Gastroesophageal sphincter (tissue), 4 donors: ENCODE results near the gene YDJC. TPM values are rescaled to one million over a fixed set of nuclear protein-coding genes. Genes with fewer than 3 reads are reported as not detected.

Experiments used
- ATAC-seq: fragments of 150-250 bp; one replicate; pipeline ENCODE4 v1.9.1; 2016; ENCODE audit warnings: mild to moderate bottlenecking, moderate library complexity
- H3K27ac ChIP-seq, 4 donors: fragments of 200-600 bp; sonication (generic) in 3 of 4; 1 replicate in 3 of 4; 2 replicates in 1 of 4; pipeline ENCODE4 v1.5.1; 2016 to 2019
- H3K27me3 ChIP-seq: fragments of 200-600 bp; sonication (generic); one replicate; pipeline ENCODE4 v1.5.1; 2019
- H3K36me3 ChIP-seq, 2 donors: fragments of 200-600 bp; sonication (generic); one replicate each; pipeline ENCODE4 v1.5.1; 2019; ENCODE audit warnings: control low read depth in 1 of 2
- H3K4me1 ChIP-seq, 3 donors: fragments of 200-600 bp; sonication (generic); 1 replicate in 2 of 3; 2 replicates in 1 of 3; pipeline ENCODE4 v1.5.1; 2016 to 2019; ENCODE audit warnings: control low read depth in 2 of 3
- H3K4me3 ChIP-seq, 2 donors: fragments of 200-600 bp; sonication (generic); one replicate each; pipeline ENCODE4 v1.5.1; 2019; ENCODE audit warnings: mild to moderate bottlenecking in 1 of 2, moderate library complexity in 1 of 2
- H3K9me3 ChIP-seq, 3 donors: fragments of 200-600 bp; sonication (generic); one replicate each; pipeline ENCODE4 v1.5.1; 2017 to 2019; ENCODE audit warnings: control low read depth in 2 of 3
- EP300 ChIP-seq: sonication (generic); formaldehyde crosslinking; IDR thresholded peaks from one replicate; pipeline ENCODE4 v1.6.1; 2017; ENCODE audit warnings: antibody characterized with exemption, mild to moderate bottlenecking
- POLR2A ChIP-seq, 2 donors: fragments of 450-650 bp; IDR thresholded peaks; one replicate each; pipeline ENCODE4 v1.6.1; 2017; ENCODE audit warnings: antibody characterized with exemption in 2 of 2, mild to moderate bottlenecking in 2 of 2, moderate library complexity in 1 of 2
- POLR2AphosphoS5 ChIP-seq: sonication (generic); formaldehyde crosslinking; IDR thresholded peaks from one replicate; pipeline ENCODE4 v1.6.1; 2017; ENCODE audit warnings: antibody characterized with exemption
- WGBS, 2 donors: methylation state at CpG; one replicate each; pipeline ENCODE4 v1.1.5; 2018; ENCODE audit warnings: low coverage in 1 of 2; 5-methylcytosine and 5-hydroxymethylcytosine counted together
- total RNA-seq, 4 donors: library from RNA; depleted of rRNA; stranded (reverse); fragments of >200 nt; gene quantifications; one replicate each; pipeline ENCODE4 v1.1.0, GENCODE V29; 2016
- TF ChIP-seq, protein P1 (sequence below), 4 experiments: fragments of 200-600 bp in 2 of 4; fragments of 450-650 bp in 2 of 4; sonication (generic) in 1 of 4; IDR thresholded peaks; one replicate each; pipeline ENCODE4 v1.5.1; 2017 to 2019; ENCODE audit warnings: antibody characterized with exemption in 4 of 4, mild to moderate bottlenecking in 2 of 4, moderate library complexity in 2 of 4

The YDJC gene
- total RNA-seq, 4 donors from 2014 or later = 13.1 to 23.6 (median 22.1) TPM

- Histone ChIP-seq H3K4me3 (peak overlapping the region; percentile 41 to 98), H3K27ac (peak overlapping the region in 3 of 4 donors; percentile 79 to 87 (median 83)), H3K27me3 (no peaks in the 10 kb centered on the region), H3K36me3 (peaks cover 0 to 6% of the 10 kb centered on the region in 2 donors), H3K9me3 (no peaks in the 10 kb centered on the region), H3K4me1 (peaks cover 0 to 45% (median 12%) of the 10 kb centered on the region in 3 donors)
- TF ChIP-seq POLR2A (IDR thresholded peaks at IDR 0.05) (no peak), POLR2AphosphoS5 (no peak), EP300 (no peak)
- TF ChIP-seq, protein P1, sequence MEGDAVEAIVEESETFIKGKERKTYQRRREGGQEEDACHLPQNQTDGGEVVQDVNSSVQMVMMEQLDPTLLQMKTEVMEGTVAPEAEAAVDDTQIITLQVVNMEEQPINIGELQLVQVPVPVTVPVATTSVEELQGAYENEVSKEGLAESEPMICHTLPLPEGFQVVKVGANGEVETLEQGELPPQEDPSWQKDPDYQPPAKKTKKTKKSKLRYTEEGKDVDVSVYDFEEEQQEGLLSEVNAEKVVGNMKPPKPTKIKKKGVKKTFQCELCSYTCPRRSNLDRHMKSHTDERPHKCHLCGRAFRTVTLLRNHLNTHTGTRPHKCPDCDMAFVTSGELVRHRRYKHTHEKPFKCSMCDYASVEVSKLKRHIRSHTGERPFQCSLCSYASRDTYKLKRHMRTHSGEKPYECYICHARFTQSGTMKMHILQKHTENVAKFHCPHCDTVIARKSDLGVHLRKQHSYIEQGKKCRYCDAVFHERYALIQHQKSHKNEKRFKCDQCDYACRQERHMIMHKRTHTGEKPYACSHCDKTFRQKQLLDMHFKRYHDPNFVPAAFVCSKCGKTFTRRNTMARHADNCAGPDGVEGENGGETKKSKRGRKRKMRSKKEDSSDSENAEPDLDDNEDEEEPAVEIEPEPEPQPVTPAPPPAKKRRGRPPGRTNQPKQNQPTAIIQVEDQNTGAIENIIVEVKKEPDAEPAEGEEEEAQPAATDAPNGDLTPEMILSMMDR (IDR thresholded peaks at IDR 0.05) = no peak
- ATAC-seq = no peak
- 35% methylated on average over 25 of the region's 74 CpGs; no CpG with 5 or more reads in 1 of the 2 donors for WGBS, 2 donors
These were observed 1.2 kb downstream of the YDJC start for GRCh38 chr22:21628386-21629254.

DNA sequence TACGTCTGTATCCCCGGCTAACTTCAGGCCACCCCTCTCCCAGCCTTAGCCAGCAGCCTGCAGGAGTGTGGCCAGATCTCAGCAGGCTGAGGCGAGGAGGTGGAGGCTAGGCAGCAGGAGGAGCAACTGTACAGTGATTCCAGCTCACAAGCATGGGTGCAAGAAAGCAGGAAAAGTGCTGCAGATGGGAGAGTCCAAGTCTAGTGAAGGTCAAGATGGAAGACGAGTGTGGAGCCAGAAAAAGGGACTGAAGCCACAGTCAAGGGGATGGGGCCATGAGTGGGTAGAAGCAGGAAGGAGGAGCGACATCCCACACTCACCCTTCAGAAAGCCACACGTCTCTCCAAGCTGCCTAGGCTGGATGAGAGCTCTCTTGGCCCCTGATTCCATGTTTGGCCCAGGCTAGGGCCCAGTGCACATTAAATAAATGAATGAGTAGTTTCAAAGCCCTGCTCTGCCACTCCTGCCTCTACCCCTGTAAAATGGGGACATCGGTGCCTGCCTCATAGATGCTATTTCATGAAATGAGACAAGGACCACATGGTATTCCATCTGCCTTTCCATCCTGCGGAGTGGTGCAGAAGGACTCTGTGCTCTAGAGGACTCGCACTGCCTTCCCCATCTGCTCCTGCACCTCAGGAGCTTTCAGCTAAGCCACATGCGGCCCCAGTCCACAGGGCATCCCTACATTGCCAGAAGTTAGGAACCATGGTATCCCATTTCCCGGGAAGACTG is 2.9 kb downstream of the YDJC start:
- H3K4me1 ChIP-seq = peaks cover 0 to 62% (median 12%) of the 10 kb centered on the region in 3 donors

GRCh38 chr22:21626073-21626734 is 3.6 kb downstream of the YDJC start:
- Histone ChIP-seq H3K4me3 (no peak overlapping the region), H3K4me1 (peaks cover 0 to 65% (median 12%) of the 10 kb centered on the region in 3 donors), H3K36me3 (peaks cover 0 to 20% of the 10 kb centered on the region in 2 donors), H3K27ac (no peak overlapping the region), H3K9me3 (no peaks in the 10 kb centered on the region), H3K27me3 (no peaks in the 10 kb centered on the region)
- TF ChIP-seq POLR2AphosphoS5 (no peak), POLR2A (IDR thresholded peaks at IDR 0.05) (no peak), EP300 (no peak)
- TF ChIP-seq, protein P1 (IDR thresholded peaks at IDR 0.05) = no peak
- ATAC-seq = no peak
- 63 to 73% methylated on average over 3 to 4 of the region's 4 CpGs for WGBS, 2 donors

More for the DNA sequence above, 2.9 kb downstream of the YDJC start:
- Histone ChIP-seq H3K27ac (no peak overlapping the region), H3K27me3 (no peaks in the 10 kb centered on the region), H3K36me3 (peaks cover 0 to 20% of the 10 kb centered on the region in 2 donors), H3K9me3 (no peaks in the 10 kb centered on the region), H3K4me3 (no peak overlapping the region)
- WGBS, 2 donors = 66 to 71% methylated on average over 5 to 7 of the region's 11 CpGs
- ATAC-seq = no peak
- no peak for TF ChIP-seq EP300
- TF ChIP-seq, protein P1 (IDR thresholded peaks at IDR 0.05) = no peak
- TF ChIP-seq POLR2A (IDR thresholded peaks at IDR 0.05) = no peak
- no peak for TF ChIP-seq POLR2AphosphoS5

DNA sequence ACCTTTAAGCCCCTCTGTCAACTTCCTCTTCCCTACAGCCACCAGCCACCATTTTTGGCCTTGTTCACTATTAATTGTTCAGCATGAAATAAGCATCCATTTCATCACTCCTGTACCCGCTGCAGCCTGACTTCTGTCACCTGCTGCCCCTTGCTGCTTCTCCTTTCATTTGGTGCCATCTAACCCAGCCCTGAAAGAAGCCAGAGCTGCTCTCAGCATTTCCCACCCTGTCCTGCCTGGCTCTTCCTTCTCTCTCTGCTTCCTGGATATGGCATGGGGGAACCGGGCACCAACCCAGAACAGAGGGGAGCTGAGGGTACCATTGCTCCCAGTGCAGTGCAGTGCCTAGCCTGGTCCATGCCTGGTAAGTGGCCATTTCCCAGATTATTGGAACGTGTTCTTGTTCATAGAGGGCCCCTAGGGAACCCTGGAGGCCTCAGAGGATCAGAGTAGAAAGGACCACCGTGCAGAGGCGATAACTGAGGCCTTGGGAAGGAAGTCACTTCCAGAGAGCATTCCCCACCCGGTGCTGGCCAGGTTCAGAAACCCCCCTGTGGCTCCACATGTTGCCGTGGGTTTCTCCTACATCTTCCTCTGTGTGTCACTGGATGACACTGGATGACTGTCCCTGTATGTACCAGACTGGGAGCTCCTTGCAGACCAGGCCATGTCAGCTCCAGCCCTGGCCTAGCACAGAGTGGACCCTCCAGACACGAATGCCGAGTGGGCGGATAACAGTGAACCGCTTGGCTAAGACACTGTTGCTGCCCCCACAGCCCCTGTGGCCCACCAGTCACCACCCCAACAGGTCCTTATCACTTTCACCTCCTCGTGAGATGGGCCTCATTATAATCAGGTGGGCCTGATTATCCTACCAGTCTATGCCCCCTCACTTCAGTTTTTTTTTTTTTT is 4.7 kb downstream of the YDJC start:
- H3K27me3 ChIP-seq = no peaks in the 10 kb centered on the region
- H3K4me3 ChIP-seq = no peak overlapping the region
- ATAC-seq = no peak
- H3K27ac ChIP-seq = peak overlapping the region in 1 of 4 donors; percentile 8
- 79 to 88% methylated on average over 3 to 8 of the region's 12 CpGs for WGBS, 2 donors
- no peaks in the 10 kb centered on the region for H3K9me3 ChIP-seq
- TF ChIP-seq POLR2AphosphoS5 = no peak
- TF ChIP-seq POLR2A (IDR thresholded peaks at IDR 0.05) = no peak
- TF ChIP-seq EP300 = no peak
- TF ChIP-seq, protein P1 (IDR thresholded peaks at IDR 0.05) = no peak
- H3K36me3 ChIP-seq = peaks cover 0 to 20% of the 10 kb centered on the region in 2 donors
- H3K4me1 ChIP-seq = peaks cover 0 to 67% (median 10%) of the 10 kb centered on the region in 3 donors
